Measurements from ENCODE around the gene DLST. TPM values are rescaled to one million over a fixed set of nuclear protein-coding genes. Genes with fewer than 3 reads are reported as not detected.
A peak's percentile ranks its signal among the peaks of the same experiment; 100 is the strongest.
"Not testable (repeated sequence)": the region's sequence is repeated elsewhere in the genome, so short reads cannot be mapped to it uniquely, and the experiment has no call there.

The DLST gene
- polyA plus RNA-seq, 1 donor: 70.7 TPM

GRCh38 chr14:74917646-74918081, 35.9 kb downstream of the DLST start:
- DNase-seq (ENCODE audit: low read depth): no peak

DNA sequence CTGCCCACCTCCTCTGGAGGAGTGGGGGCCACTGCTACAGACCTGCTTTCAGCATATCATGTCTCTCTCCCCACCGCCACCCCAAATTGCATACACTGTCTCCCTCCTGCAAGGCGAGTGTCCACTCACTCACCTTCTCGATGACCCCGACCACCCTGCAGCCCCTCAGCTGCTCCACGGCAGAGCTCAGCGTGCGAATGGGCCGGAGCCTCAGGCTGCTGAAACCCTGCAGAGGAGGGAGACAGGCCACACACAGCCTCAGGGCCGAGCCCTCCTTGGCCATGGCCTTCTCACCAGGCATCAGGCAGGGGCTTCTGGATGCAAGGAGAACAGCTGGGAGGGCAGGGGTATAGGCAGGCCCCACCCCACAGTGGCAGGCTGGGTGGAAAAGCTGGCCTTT, 36.7 kb downstream of the DLST start:
- DNase-seq (ENCODE audit: low read depth): no peak

DNA sequence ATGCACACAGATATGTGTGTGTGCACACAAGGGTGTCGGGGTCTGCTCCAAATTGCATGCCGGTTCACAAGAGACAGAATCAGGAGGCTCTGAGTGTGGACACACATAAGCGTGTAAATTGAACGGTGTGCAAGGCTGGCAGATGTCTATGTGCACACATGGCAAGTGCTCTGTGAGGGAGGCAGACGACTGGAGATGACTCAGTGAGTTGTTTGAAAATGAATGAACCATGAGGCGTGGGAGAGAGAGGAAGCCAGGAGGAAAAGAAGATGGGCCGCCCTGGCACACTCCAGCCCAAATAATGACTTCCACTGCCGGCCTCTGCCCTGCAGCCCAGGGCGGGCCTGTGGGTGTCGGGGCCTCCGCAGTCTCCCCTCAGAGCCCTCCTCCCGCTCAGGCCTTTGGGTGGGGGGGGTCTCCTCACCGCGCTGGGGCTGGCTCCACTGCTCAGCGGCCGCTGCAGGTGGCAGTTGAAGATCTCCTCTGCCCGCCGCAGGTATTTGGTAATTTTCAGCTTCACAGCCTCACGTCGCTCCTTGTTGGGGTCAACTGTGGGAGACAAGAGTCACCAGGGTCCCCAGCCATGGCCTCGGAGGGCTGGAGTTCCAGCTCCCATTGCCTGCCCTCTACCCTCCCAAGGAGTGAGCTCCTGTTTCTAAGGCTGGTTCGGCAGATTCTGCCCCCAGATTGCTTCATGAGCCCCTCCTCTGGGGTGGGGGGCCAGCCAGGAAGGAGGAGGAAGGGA, 37.9 kb downstream of the DLST start:
- DNase-seq (ENCODE audit: low read depth): no peak

DNA sequence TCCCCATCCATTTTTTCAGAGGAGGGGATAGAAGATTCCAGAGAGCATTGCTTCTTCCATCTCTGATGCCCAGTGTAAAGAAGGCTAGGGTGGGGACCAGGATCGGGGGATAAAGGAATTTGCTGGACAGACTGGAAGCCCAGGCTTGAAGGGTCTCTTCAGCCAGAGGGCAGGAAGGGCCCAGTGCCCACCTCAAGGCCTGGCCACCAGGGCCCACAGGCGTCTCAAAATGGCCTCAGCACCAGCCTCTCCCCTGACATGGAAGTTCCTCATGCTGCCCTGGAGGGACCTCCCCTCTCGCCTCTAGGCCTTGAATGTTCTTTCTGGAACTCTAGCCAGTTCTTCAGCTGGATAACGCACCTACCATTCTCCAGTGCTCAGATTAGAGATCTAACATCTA, 38.6 kb downstream of the DLST start:
- no peak for DNase-seq (ENCODE audit: low read depth)

GRCh38 chr14:74921053-74921620, 39.4 kb downstream of the DLST start:
- no peak for DNase-seq (ENCODE audit: low read depth)

DNA sequence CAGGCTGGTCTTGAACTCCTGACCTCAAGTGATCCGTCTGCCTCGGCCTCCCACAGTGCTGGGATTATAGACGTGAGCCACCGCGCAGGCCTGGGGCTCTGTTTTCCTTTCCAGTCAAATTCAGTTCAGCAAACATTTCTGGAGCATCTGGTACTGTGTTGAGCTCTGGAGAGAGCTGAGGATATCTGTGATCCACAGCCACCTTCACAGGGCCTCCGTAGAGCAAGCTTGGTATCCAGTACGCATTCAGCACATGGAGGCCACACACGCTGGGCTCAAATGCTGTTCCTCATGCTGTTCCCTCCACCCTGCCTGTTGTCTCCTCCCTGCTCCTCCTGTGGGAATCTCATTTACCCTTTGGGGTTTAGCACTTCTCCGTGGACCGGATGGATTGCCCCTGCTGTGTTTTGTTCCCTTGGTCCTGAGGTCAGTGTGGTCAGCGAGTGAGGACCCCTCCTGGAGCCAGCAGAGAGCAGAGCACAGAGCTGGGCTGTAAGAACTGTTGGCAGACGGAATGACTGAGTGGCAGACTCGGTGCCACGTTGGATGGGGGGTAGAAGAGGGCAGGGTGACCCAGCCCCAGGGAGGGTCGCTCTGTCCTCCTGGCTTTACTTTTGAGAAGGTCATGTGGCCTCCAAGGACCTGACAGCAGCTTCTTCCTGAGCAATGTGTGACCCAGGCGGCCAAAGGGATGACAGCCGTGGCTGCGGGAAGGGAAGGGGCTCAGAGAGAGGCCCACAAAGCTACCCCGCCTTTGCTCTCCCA, 40.5 kb downstream of the DLST start:
- DNase-seq (ENCODE audit: low read depth): no peak

DNA sequence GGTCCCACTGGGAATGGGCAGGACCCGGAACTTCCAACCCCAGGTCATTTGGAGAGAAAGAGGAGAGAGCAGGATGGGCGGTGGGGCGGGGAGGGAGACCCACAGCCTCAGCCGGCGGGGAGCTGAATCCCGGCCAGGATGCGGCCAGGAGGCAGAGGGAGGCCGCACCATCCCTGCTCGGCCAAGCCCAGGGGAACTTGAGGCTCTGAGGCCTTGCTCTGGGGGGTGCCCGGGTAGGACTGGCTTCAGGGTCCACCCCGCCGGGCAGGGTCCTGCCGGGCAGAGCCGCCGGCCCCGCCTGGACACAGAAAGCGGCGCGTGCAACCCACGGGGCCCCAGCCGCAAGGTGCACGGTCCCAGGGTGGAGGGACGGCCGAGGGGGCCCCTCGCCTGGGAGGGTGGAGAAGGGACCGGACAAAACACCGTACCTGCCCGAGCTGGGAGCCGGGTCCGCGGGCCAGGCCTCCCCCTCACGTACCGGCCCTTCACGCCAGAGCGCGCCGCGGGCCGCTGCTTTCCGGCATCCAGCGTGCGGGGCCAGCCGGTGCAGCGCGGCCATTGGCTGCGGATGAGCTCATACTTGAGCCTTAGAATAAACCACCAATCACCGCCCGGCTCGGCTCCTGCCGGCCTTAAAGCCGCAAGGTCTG, 41.2 kb downstream of the DLST start, which contains the start of gene RPS6KL1:
Gene RPS6KL1, minus strand, starts transcription at position 509 of the 650 bp plus-strand sequence. CDS start 1,719 bp downstream, outside the sequence.
- DNase-seq (ENCODE audit: low read depth): no peak

- no peak for DNase-seq (ENCODE audit: low read depth)
These were observed 42.3 kb downstream of the DLST start for GRCh38 chr14:74924061-74924460.

DNA sequence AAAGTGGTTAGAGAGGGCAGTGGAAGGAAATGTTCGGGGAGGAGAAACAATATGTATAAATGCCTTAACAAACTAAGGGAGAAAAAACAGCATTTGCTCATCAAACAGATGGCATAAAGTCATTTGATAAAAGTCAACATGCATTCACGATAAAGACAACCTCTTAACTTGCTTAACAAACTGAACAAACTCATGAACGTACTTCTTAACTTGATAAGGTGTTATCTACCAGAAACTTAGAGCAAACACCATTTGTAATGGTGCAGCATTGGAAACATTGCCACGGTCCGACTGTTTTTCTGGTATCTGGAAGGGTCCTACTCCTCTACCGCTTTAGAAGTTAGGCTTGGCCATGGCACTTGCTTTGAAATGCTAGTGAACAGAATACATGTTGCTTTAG, 45.5 kb downstream of the DLST start:
- DNase-seq (ENCODE audit: low read depth): no peak

DNA sequence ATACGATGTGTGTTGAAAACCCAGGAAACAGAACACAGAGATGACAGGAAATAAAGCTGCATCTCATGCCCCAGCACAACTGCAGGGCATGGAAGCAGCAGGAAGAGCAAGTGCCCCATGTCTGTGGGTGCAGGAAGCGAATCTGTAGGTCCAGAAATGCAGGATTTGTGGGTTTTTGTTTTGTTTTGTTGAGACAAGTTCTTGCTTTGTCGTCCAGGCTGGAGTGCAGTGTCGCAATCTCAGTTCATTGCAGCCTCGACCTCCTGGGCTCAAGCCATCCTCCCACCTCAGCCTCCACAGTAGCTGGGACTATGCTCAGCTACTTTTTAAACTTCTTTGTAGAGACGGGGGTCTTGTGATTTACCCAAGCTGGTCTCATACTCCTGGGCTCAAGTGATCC, 47.5 kb downstream of the DLST start:
- DNase-seq (ENCODE audit: low read depth): no peak

DNA sequence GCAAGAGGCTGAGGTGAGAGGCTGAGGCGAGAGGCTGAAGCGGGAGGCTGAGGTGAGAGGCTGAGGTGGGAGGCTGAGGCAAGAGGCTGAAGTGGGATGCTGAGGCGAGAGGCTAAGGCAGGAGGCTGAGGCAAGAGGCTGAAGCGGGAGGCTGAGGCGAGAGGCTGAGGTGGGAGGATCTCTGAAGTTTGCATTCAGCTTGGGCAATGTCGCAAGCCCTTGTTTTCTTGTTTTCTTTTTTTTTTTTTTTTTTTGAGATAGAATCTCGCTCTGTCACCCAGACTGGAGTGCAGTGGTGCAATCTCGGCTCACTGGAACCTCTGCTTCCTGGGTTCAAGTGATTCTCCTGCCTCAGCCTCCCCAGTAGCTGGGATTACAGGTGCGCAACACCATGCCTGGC, 50.0 kb downstream of the DLST start:
- DNase-seq (ENCODE audit: low read depth): not testable (repeated sequence)

- DNase-seq (ENCODE audit: low read depth): peak; percentile 91
These were observed 50.7 kb downstream of the DLST start for GRCh38 chr14:74932401-74932901.

- DNase-seq (ENCODE audit: low read depth): not testable (repeated sequence)
These were observed 51.2 kb downstream of the DLST start for GRCh38 chr14:74932936-74933335.

GRCh38 chr14:74934041-74934440, 52.3 kb downstream of the DLST start:
- DNase-seq (ENCODE audit: low read depth): no peak

- no peak for DNase-seq (ENCODE audit: low read depth)
These were observed 53.0 kb downstream of the DLST start for GRCh38 chr14:74934476-74935359.

- no peak for DNase-seq (ENCODE audit: low read depth)
These were observed 53.6 kb downstream of the DLST start for GRCh38 chr14:74935360-74935680.

GRCh38 chr14:74936151-74936550, 54.4 kb downstream of the DLST start:
- no peak for DNase-seq (ENCODE audit: low read depth)

DNA sequence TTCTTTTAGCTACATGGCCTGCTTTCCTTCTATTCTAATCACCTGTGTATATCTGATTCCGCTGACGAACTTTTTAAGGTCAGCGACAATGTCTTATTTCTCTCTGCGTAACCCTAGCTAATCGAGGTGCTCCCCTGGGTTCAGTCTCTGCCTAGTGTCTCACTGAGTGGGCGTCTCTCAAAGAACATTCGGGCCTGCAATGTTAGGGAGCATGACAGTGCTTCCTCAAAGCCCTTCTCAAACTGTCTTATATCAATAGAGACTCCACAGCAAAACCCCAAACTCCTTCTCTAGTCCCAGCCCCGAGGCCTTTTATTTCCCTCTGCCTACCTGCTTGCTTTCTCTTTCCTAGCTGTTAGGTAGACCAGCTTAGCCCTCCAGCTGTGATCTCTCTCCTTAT, 55.0 kb downstream of the DLST start:
- DNase-seq (ENCODE audit: low read depth): no peak

GRCh38 chr14:74937171-74937570, 55.5 kb downstream of the DLST start:
- DNase-seq (ENCODE audit: low read depth): no peak

- no peak for DNase-seq (ENCODE audit: low read depth)
These were observed 57.1 kb downstream of the DLST start for GRCh38 chr14:74938531-74939495.

Measured in forelimb muscle (tissue), 1 donor.